Pancreas (tissue), 10 donors: ENCODE measurements around the gene SEPTIN7. TPM values are rescaled to one million over a fixed set of nuclear protein-coding genes. Genes with fewer than 3 reads are reported as not detected.

Experiments used
- ATAC-seq, 4 donors: fragments of 200-7000 bp; cut with Tn5 transposase; one replicate each; pipeline versions ENCODE4 v1.8.0 to v1.9.1; 2020; ENCODE audit warnings: mild to moderate bottlenecking in 4 of 4, moderate library complexity in 4 of 4
- DNase-seq, 6 donors: peaks; one replicate each; pipeline ENCODE4 v3.0.0-alpha.2; 2020
- FAIRE-seq: peaks from 2 replicates; lab custom pipeline; 2012; peaks lifted over from hg19 to GRCh38; lab: Jason Lieb, UNC
- H3K27ac ChIP-seq, 4 donors: fragments of 200-600 bp; sonication (generic); 1 replicate in 3 of 4; 2 replicates in 1 of 4; pipeline versions ENCODE4 v1.5.0 to v1.8.0; 2020
- H3K27me3 ChIP-seq, 4 donors: fragments of 200-600 bp; one replicate each; pipeline ENCODE4 v1.8.0; 2021
- H3K36me3 ChIP-seq, 3 donors: fragments of 200-600 bp; sonication (generic) in 1 of 3; one replicate each; pipeline versions ENCODE4 v1.5.0 to v1.8.0; 2020 to 2021
- H3K4me1 ChIP-seq, 3 donors: fragments of 200-600 bp; one replicate each; pipeline ENCODE4 v1.8.0; 2021
- H3K4me3 ChIP-seq, 4 donors: fragments of 200-600 bp; sonication (generic) in 2 of 4; one replicate each; pipeline versions ENCODE4 v1.5.0 to v1.8.0; 2020 to 2021
- H3K9me3 ChIP-seq, 4 donors: fragments of 200-600 bp; one replicate each; pipeline ENCODE4 v1.8.0; 2021
- WGBS, 2 donors: extraction: QIAGEN DNeasy Blood & Tissue Kit; methylation state at CpG; one replicate each; pipeline ENCODE4 v1.1.7; 2013; 5-methylcytosine and 5-hydroxymethylcytosine counted together
- intact Hi-C, 3 donors: fragments of 100-400 bp; cut with DNase I; formaldehyde crosslinking; loops; one replicate each; pipeline versions ENCODE4 v1.11.1 to v1.14.2; 2022
- polyA plus RNA-seq, 2 donors: library from polyadenylated mRNA; stranded (reverse); fragments of 200-250 nt; gene quantifications; one replicate each; pipeline ENCODE4 v1.2.3, GENCODE V29; 2013
- total RNA-seq, 6 donors: library from RNA; stranded (reverse); fragmentation: NEBNext Ultra II Directional in 4 of 6; extraction: Animal tissue kit (Norgen Biotek cat#: 25700) in 4 of 6; gene quantifications; one replicate each; pipeline versions ENCODE4 v1.2.1 to v1.2.4, GENCODE V29; 2021 to 2023
- TF ChIP-seq, protein P1 (sequence below), 4 donors: fragments of 200-600 bp; sonication (generic) in 3 of 4; IDR thresholded peaks; one replicate each; pipeline versions ENCODE4 v1.5.0 to v1.8.0; 2021; ENCODE audit warnings: antibody characterized with exemption in 4 of 4
- donor health status: healthy with polysubstance abuse.
- donor health status: DM: no; HTN: no; CAD: no; lungs with moderate emphysema.
- donor health status: DM: no; HTN: no; CAD: no.
- donor health status: control.
- donor health status: control.
- donor health status: Bipolar disorder and iron deficiency.
- donor health status: DM: yes; HTN: yes; CAD: no.
- donor health status: DM: no; HTN: no; CAD: no.
- donor health status: DM: no; HTN: no; CAD: no.
- donor health status: DM: yes; HTN: yes; CAD: no.

The SEPTIN7 gene
- total and polyA plus RNA-seq, 8 donors = 27.6 to 75.9 (median 39.4) TPM

DNA sequence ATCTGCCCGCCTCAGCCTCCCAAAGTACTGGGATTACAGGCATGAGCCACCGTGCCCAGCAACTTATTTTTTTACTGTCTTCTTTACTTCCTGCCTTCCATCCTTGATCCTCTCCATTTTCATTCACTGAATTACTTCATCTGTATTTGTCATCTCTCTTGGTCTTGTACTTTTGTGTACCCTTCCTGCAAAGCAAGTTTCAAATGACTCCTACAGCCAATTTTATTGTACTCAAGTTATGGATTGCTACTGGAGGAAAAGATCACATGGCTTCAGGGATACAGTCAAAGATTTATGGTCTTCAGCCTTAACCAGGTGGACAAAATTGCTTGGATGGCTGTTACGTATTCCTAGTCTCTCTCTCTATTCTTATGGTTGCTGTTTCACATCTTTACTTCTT lies 22.6 kb downstream of the SEPTIN7 start:
- intact Hi-C loops = no loop called here
- H3K27me3 ChIP-seq = no peaks in the 10 kb centered on the region
- H3K4me1 ChIP-seq = peaks cover 5 to 13% (median 9%) of the 10 kb centered on the region in 3 donors
- 87 to 95% methylated on average over 3 of the region's 3 CpGs for WGBS, 2 donors
- no peak for FAIRE-seq
- H3K27ac ChIP-seq = no peak overlapping the region
- no peaks in the 10 kb centered on the region for H3K36me3 ChIP-seq
- no peak for ATAC-seq
- TF ChIP-seq, protein P1, sequence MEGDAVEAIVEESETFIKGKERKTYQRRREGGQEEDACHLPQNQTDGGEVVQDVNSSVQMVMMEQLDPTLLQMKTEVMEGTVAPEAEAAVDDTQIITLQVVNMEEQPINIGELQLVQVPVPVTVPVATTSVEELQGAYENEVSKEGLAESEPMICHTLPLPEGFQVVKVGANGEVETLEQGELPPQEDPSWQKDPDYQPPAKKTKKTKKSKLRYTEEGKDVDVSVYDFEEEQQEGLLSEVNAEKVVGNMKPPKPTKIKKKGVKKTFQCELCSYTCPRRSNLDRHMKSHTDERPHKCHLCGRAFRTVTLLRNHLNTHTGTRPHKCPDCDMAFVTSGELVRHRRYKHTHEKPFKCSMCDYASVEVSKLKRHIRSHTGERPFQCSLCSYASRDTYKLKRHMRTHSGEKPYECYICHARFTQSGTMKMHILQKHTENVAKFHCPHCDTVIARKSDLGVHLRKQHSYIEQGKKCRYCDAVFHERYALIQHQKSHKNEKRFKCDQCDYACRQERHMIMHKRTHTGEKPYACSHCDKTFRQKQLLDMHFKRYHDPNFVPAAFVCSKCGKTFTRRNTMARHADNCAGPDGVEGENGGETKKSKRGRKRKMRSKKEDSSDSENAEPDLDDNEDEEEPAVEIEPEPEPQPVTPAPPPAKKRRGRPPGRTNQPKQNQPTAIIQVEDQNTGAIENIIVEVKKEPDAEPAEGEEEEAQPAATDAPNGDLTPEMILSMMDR (IDR thresholded peaks at IDR 0.05) = no peak
- no peaks in the 10 kb centered on the region for H3K9me3 ChIP-seq
- H3K4me3 ChIP-seq = no peak overlapping the region
- no peak for DNase-seq

DNA sequence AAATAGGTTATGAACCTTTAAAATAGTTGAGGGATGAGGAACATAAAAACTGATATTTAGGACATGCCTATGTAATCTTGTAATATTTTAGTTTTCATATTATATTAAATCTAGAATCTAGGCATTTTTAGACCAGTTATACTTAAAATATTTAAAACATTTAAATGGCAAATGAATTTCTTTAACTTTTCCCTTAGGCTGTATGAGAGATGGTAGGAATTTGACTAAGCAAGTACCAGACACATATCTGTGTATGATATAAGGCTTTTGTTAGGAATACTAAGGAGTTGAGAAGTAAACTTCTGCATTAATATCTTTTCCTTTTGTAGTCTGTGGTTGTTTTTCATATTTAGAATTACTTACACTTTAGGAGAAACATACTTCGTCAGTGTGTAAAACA lies 25.1 kb downstream of the SEPTIN7 start:
- no peak for FAIRE-seq
- no peak for DNase-seq
- Histone ChIP-seq H3K36me3 (no peaks in the 10 kb centered on the region), H3K27me3 (no peaks in the 10 kb centered on the region), H3K9me3 (no peaks in the 10 kb centered on the region), H3K27ac (no peak overlapping the region), H3K4me3 (no peak overlapping the region), H3K4me1 (peaks cover 9 to 15% (median 10%) of the 10 kb centered on the region in 3 donors)
- WGBS, 2 donors = 97 to 98% methylated on average over 1 of the region's 1 CpG
- ATAC-seq = no peak
- TF ChIP-seq, protein P1 (IDR thresholded peaks at IDR 0.05) = no peak
- intact Hi-C loops = no loop called here

DNA sequence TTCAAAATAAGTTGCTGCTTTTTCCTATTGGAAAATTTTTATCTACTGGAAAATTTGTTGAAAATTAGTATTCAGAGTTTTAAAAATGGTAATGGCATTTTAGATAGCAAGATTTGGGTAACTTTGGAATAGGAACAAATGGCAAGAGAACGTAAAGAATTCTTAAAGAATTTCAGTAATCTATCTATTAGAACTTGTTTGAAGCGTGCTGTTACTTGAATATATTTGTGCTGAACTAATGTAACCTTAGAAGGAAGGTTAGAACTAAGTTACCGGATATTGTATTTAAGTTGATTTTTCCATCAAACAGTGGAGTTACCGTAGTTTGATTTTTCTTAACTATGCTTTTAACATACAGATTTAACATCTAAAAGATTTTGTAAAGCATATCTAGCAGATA lies 25.9 kb downstream of the SEPTIN7 start:
- H3K9me3 ChIP-seq = no peaks in the 10 kb centered on the region
- H3K27me3 ChIP-seq = no peaks in the 10 kb centered on the region
- no peak for FAIRE-seq
- WGBS, 2 donors = 92 to 94% methylated on average over 4 of the region's 4 CpGs
- TF ChIP-seq, protein P1 (IDR thresholded peaks at IDR 0.05) = no peak
- H3K36me3 ChIP-seq = no peaks in the 10 kb centered on the region
- no peak for DNase-seq
- peaks cover 9 to 21% (median 17%) of the 10 kb centered on the region in 3 donors for H3K4me1 ChIP-seq
- intact Hi-C loops = no loop called here
- no peak overlapping the region for H3K27ac ChIP-seq
- H3K4me3 ChIP-seq = no peak overlapping the region
- ATAC-seq = no peak

DNA sequence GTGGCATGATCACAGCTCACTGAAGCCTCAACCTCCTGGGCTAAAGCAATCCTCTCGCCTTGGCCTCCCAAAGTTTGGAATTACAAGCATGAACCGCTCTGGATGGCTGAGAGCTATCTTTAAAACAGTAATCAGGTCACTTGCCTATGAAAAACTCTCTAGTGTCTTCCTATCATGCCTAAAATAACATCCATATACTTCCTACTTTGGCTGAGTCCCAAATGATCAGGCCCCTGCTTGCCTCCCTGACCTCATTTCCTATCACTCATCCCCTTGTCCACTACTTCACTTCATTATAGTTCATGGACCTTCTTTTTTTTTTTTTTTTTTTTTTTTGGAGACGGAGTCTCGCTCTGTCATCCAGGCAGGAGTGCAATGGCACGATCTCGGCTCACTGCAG lies 28.0 kb downstream of the SEPTIN7 start:
- intact Hi-C loops = no loop called here
- TF ChIP-seq, protein P1 (IDR thresholded peaks at IDR 0.05) = no peak
- FAIRE-seq (no peak), DNase-seq (no peak), ATAC-seq (peak in 1 of 4 donors; percentile 13)
- H3K4me3 ChIP-seq = no peak overlapping the region
- H3K27ac ChIP-seq = no peak overlapping the region
- WGBS, 2 donors = 95 to 99% methylated on average over 6 of the region's 6 CpGs
- peaks cover 15 to 28% (median 19%) of the 10 kb centered on the region in 3 donors for H3K4me1 ChIP-seq
- H3K36me3 ChIP-seq = peaks cover 0 to 7% (median 0%) of the 10 kb centered on the region in 3 donors
- H3K27me3 ChIP-seq = no peaks in the 10 kb centered on the region
- H3K9me3 ChIP-seq = no peaks in the 10 kb centered on the region

DNA sequence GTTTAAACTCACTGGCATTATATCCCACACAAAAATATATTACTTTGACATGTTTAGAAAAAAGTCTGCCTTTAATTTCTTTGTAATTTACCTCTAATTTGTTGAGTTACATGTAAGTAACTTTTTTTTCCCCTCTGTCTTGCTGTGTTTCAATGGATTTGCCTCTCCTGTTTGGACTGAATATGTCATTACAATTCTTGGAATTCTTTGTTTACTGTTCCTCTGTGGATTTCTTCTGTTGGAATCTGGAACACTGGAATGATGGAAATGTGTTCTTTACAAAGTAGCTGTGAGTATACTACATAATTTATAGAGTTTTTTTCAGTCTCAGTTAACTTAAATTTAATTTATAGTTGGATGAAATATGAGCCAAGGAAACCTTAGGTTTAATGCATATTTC lies 30.4 kb downstream of the SEPTIN7 start:
- H3K9me3 ChIP-seq = no peaks in the 10 kb centered on the region
- H3K4me3 ChIP-seq = no peak overlapping the region
- no peak overlapping the region for H3K27ac ChIP-seq
- H3K4me1 ChIP-seq = peaks cover 6 to 16% (median 15%) of the 10 kb centered on the region in 3 donors
- TF ChIP-seq, protein P1 (IDR thresholded peaks at IDR 0.05) = no peak
- intact Hi-C loops = no loop called here
- no peak for DNase-seq
- H3K36me3 ChIP-seq = peaks cover 0 to 7% (median 0%) of the 10 kb centered on the region in 3 donors
- ATAC-seq = peak in 3 of 4 donors; percentile 34 to 68 (median 53)
- H3K27me3 ChIP-seq = no peaks in the 10 kb centered on the region
- FAIRE-seq = peak; percentile 76
